ENCODE measurements around the gene COL5A1.

COL5A1 gene

GRCh38 chr9:134775081-134775951 lies 133.7 kb downstream of the COL5A1 start:
- no peak for DNase-seq

GRCh38 chr9:134776080-134776796 lies 134.6 kb downstream of the COL5A1 start:
- DNase-seq = no peak

GRCh38 chr9:134777153-134777552 lies 135.6 kb downstream of the COL5A1 start:
- DNase-seq = no peak

DNA sequence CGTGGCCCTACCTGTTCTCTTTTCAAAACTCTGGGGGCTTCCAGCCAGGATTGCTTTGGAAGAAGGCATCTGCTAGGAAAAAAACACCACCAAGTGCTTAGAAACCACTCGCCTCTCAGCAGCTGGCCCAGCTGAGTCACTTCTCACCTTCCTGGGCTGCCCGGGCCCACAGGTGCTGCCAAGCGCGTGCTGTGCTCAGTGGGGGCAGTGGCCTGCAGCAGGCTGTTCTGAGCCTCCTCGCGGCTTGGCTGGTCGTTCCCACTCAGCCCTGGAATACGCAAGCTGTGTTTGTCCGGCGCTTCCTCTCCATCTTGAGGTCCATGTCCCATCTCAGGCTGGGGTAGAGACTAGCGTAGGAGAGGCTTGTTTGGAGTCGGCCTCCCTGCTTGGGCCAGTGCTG lies 136.6 kb downstream of the COL5A1 start:
- DNase-seq = no peak

- no peak for DNase-seq
Measured at GRCh38 chr9:134778841-134779411, 137.3 kb downstream of the COL5A1 start.

DNA sequence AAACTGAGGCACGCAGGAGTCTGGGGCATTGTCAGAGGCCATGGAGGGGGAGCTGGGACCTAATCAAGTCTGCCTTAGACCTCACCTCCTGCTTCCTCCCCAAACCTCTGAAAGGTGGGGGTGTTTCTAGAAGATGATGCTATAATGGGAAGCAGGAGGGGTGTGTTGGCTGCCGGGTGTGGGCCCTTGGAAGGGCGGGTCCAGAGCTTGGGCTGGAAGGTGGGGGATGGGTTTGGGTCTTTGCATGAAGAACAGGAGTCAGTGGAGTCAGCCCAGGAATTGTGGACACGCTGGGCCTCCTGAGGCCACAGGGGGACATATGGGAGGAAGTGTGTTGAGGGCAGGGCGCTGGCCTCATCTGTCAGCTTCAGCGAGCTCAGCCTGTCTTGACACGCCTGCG lies 138.0 kb downstream of the COL5A1 start:
- DNase-seq = no peak

DNA sequence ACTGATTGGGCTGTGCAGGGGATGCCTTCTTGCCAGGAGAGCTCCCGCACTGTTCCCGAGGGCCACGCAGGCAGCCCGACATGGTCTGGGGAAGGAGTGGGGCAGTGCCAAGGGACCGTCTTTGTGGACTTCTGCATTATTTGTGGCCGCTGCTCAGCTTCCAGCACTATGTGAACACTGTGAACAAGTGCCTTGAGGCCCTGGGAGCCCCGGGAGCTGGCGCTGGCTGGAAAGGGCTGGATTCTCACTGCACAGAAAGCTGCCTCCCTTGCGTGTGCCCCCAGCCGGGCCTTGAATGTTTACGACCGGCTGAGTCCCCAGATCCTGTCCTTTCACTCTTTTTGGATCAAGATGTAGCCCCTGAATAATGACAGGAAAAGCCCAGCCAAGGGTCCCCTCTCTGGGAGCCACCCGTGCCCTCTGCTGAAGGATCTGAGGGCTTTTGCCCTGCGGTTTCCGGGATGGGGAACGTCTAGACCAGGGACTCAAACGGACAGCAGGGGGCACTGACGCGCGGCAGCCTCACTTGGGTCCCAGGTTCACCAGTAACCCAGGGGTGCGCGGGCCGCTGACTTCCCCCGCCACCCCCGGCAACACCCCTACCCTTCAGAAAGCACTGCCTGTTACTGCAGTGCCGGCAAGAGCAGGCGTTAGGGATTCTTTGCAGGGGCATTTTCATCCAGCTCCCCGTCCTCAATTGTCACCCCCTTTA lies 140.1 kb downstream of the COL5A1 start:
- DNase-seq = no peak

DNA sequence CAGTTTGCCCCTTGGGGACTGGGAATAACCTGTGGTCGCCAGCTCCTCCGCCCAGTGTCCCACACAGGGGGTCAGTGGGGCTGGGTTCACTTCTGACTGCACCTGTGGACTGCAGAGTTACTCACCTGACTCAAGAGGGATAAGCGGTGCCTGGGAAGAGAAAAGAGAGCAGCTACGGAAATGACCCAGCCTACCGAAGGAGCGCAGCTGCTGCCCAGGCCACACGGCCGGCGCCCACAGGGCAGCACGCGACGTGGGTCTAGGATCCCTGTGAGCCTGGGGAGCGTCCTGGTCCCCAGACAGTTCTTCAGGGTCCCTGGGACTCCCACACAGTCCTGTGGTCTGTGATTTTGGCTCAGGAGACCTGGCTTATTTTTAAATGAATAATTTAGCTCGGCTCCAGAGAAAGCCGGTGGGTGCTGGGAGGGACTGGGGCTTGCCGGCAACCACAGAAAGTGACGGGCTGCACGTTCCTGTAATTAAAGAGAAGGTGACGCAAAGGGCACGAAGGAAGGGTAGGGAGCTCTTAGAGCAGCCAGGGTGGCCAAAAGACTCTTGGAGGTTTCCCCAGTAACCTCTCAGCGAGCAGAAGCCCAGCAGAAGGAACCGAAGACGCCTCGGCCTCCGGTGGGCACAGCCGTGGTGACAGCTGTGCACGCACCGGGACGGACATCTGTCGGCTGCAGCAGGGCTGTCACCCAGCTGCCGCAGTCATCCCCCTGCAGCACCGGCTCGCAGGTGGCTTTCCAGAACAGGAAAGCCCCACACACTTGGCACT lies 141.5 kb downstream of the COL5A1 start:
- DNase-seq = no peak

GRCh38 chr9:134783699-134784039 lies 142.1 kb downstream of the COL5A1 start:
- no peak for DNase-seq

DNA sequence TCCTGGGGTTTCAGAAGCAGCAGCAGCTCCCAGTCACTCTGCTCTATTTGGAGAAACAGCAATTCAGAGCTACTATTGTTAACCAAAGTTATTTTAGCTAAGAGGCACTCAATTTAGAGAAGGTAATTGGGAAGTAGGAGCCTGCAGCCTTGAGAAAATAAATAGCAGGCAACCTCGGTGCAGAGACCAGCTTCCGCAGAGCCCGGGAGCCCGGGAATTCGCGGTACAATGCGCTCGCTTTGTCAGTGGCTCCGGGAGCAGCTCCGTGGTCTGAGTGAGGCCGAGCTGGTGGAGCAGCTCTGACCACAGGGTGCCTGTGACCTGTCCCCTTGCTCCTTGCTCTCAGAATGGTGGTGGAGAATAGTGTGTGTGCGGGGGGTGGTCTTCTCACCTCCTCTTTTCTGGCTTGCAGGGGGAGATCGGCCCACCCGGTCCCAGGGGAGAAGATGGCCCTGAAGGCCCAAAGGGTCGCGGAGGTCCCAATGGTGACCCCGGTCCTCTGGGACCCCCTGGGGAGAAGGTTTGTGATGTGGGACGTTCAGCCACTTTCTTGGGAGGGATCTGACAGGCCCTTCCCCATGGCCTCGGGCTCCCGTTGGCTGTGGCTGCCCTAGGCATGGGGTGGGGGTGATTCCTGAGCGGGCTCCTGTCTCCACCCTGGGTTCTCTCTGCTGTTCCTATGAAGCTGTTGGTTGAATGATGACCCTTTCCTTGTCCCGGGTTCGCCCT lies 143.1 kb downstream of the COL5A1 start:
- DNase-seq = no peak

DNA sequence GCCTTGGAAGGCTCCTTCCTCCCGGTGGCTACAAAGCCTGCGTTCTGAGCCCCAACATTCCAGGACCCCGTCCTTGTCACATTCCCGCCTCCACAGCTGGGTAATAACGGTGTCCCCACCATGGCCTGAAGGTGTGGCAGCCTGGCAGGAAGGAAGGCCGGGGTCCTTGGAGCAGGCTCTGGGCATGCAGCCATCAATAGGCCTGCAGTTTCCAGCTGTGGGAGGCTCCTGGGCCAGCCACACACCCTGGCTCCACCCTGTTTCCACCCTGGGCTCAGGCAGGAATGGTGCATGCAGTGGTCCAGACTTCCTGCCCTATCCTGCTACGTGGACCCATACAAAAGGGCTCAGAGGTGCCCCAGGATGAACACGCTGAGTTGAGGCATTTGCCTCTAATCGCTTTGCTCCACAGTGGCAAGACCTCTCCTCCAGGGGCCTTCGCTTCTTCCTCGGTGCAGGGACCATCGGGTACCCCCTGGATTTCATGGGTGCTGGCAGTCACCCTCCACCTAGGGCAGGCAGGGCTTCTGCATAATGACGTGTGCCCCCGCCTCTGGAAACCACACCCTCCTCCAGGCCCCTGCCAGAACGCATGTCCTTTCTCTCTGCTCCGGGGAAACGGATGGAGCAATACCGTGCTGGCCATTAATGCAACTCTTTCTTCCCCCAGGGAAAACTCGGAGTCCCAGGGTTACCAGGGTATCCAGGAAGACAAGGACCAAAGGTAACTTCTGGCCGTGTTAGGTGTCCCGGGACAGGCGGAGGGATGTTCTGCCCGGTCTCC lies 143.9 kb downstream of the COL5A1 start:
- DNase-seq = no peak

GRCh38 chr9:134787601-134788531 lies 146.3 kb downstream of the COL5A1 start:
- DNase-seq = no peak

DNA sequence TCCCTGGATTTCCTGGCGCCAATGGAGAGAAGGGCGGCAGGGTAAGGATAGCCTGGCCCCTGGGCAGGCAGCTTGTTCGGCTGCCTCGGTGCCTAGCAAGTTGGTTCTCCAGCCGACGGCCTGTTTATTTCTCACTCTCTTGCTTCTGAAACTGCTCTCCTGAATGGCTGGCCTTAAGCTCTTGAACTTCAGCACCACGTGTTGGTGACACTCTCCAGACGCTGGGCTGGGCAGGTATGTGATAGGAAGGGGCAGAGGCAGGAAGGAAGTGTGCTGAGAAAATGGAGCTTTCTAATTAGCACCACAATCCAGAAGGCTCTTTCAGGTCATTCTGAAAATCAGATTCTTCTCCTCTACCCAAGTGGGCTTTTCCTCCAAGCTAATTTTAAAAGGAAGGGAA lies 147.6 kb downstream of the COL5A1 start:
- no peak for DNase-seq

DNA sequence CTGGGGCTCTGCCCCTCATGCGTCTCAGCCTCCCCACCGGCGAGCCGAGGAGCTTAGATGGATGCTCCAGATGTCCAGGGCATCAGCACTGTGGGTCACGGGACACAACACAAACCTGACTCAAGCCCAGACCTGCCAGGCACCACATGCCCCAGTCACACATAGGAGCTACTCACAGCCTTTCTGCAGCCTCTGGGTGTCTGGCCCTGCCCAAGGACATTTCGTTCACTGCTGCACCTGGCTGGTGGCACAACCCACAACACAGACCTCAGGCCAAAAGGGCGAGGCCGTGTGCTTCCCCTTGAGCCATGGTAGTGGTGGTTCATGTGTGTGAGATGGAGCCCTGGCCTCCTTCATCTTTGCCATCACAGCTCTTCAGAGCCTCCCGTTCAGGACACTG lies 149.4 kb downstream of the COL5A1 start:
- DNase-seq = no peak

- no peak for DNase-seq
Measured at GRCh38 chr9:134792627-134793026, 151.0 kb downstream of the COL5A1 start.

- no peak for DNase-seq
Measured at GRCh38 chr9:134793288-134794188, 151.9 kb downstream of the COL5A1 start.

GRCh38 chr9:134794663-134795370 lies 153.2 kb downstream of the COL5A1 start:
- DNase-seq = no peak

DNA sequence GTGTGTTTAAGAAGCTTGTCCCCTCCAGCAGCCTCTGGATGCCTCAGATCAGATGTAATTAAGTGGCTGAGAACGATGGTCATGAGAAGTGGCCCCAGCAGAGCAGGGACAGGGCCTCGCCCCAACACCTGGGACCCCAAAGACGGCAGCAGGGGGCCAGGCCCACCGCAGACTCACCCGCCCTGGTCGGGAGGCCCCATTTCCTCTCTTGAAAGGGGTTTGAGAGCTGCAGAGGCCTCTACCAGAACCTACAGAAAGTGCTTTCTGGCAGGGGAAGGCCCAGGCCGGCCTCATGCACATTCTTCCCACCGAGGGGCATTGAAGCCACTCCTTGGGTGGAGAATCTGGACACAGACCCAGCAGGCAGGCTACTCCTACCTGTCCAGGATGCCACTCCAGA lies 153.8 kb downstream of the COL5A1 start:
- no peak for DNase-seq
